ENCODE results near the gene SLC8A1.

Gene SLC8A1

DNA sequence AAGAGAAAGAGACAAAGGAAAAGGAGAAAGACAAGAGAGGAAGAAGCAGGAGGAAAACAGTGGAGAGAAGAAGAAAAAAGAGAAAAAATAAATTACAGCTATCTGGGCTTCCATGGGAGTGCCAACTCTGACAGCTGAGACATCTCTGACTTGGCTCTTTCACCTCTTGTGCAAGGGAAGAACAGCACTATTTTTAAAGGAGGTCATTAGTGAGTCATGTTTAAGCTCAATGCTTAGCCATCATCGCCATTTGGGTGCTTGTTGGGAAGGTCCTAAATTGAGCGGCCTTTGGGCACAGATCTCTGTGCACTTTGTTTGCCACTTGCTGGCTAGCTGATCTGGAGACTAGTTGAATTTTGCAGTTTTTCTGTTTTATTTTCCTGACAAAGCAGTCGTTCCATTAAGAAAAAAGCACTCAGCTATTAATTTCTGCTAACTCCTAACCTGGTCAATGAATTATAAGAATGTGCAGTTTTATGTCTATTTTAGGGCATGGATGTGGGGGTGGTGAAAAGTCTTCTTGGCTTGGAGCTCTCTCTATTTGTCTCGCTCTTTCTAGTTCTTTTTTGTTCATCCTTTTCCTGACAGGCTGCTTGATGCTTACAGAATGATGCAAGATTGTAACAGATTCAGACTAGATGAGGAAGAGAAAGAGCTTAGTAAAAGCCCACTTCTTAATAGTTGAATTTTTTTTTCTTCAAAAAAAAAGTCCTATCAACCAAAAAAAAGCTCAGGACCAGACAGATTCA is 231.5 kb downstream of the SLC8A1 start:
- no peak for DNase-seq

DNA sequence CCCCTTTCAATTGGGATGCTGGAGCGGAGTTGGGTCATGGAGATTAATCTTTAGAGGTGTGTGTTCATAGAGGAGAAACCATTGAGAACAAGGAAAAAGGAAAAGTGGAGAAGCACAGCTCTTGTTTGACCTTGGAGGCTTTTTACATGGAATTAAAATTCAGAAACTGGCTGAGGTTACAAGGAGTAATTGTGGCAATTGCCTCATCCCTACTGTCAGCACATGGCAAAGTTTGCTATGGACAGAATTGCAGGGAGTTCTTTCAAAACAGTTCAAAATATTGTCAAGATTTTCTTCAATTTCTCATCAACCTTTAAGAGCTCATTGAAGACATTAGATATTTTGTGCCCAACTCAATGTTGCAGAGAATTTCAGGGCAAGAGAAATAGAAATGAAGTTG is 232.7 kb downstream of the SLC8A1 start:
- DNase-seq: no peak

DNA sequence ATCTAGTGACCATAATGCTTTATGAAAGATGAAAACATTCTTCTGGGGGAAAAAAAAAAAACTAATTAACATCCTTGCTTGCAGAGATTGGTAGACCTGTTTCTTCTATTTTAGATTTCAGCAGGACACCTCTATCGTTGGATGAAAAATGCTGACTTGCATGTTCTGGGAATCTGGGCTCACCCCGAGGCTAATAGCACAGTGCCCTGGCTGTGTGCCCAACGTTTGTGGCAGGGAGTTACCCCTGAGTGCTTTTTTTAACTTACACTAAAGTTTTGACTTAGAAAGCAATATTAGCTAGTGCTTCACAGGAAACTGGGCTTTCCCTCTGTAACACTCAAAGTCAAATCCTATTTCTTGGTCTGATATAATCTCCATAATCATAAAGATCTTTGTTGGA is 233.2 kb downstream of the SLC8A1 start:
- no peak for DNase-seq

DNA sequence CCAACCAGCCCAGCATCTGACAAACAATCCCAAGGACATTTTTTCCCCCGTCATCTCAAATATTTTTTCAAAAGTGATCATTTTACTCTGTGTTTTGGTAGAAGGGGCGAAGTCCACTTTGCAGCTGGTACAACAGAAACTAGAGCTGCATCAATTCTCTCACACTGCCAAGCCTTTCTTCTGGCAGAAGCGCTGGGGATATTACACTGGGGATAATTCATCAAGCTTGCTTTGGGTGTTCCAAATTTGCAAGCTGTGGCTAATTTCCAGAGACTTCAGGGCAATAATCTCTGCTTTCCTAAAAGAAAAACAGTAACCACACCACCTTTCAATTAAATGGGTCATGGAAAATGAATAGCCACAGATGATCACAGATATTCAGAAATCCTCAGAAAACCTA is 238.3 kb downstream of the SLC8A1 start:
- no peak for DNase-seq

DNA sequence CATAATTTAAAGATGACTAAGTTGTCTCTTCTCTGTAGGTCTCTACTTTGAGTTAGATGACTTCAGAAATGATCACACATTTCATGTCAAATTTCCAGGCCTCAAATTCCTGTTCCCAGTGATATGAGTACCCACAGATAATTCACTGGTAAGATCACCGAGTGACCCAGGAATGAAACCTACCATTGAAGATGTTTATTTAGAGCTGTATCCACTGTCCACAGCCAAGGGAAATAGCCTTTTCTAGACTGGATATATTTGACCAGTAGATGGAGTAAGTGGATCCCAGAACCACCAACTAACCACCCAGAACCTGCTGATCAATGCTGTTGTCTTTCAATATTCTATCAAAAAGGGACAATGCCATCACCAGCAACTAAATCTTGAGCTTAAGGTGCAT is 238.8 kb downstream of the SLC8A1 start:
- DNase-seq: no peak

DNA sequence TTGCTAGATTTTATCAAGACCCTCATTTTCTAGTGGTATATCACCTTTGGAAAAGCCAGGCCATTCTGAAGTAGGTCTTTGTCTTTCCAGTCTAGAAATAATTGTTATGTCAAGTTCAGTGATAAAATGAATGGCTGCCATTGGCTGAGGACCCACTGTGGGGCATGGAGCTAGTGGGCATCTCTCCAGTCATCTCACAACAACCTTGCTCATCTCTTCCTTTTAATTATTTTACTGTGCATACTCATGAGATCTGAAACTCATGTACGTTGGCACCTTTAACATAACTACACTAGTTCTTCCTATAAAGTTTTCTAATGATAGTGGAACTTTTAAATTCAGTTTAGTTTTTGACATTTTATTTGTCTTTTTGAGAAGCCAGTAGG is 240.9 kb downstream of the SLC8A1 start:
- DNase-seq: no peak

DNA sequence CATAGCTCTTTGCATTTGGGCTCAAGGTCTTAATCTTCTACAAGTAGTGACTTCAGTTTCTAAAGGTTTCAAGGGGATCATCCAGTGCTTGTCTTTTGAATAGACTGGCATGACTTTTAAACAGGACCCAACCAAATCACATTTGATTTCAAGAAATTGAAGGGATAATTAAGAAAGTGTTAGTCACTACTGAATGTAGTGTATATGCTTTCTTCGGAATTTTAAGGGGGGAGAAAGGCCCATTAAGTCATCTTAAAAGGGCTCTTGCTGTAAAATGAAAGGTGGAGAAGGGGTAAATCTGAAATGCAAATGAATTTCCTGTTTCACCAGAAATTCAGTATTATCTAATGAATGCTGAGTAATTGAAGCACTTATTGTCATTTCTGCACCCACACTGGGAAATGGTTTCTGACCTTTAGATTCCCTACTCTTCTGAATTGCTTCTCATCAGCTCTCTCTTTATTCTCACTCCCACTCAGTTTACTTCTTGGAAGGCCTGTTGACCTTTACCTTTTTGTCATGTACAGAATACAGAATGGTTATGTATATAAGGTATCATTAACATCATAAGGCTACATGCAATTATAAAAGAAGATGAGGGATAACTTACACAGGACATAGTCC is 241.4 kb downstream of the SLC8A1 start:
- no peak for DNase-seq

DNA sequence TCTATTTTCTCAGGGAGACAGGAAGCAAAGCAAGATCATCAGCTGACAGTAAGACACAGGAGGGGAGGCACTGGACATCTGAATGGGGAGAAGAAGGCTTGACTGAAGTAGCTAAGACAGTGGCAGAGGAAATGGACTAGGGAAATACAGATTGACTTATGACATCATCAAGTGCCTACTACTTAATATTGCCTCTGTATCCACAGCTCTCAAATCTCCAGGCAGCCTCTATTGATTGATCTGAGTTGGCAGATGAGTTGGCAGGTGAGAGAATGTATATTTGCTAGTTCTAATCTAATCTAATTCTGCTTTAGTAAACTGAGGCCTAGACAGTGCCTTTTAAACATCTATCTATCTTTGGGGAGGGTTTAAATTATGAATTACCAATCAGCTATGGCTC is 242.1 kb downstream of the SLC8A1 start:
- no peak for DNase-seq

DNA sequence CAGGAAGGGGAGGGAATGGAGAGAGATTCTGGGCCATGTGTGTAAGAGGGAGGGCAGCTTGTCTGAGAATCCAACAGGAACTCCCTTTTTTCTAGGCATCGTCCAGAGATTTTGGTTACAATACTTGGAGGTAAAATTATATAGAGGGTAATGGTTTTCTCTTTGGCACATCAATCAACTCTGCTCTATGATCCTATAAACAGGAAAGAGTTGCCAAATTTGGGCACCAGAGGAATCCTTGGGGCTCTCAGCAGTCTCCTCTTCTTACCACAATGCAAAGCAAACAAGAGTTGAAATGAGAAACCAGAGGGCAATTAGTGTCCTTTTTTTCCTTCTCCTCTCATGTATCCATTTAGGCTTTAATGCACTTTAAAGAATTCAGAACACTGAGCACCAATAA is 243.4 kb downstream of the SLC8A1 start:
- no peak for DNase-seq

DNA sequence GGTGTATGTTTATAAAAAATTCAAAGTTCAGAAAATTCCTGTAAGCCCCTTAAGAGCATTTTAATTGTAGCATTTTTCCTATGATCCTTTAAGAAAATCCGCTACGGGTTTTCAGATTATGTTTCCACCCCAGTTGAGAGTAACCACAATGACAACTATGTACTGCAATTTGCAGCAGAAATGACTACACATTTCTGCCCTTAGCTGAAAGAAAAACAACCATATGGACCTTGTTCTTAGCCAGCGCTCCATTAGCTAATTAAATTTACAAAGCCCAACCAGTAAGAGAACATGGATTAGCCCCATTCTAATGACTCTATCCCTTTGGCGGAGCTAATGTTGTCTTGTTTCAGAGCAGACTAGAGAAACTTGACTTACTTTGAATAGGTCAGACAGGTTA is 247.6 kb downstream of the SLC8A1 start:
- no peak for DNase-seq

DNA sequence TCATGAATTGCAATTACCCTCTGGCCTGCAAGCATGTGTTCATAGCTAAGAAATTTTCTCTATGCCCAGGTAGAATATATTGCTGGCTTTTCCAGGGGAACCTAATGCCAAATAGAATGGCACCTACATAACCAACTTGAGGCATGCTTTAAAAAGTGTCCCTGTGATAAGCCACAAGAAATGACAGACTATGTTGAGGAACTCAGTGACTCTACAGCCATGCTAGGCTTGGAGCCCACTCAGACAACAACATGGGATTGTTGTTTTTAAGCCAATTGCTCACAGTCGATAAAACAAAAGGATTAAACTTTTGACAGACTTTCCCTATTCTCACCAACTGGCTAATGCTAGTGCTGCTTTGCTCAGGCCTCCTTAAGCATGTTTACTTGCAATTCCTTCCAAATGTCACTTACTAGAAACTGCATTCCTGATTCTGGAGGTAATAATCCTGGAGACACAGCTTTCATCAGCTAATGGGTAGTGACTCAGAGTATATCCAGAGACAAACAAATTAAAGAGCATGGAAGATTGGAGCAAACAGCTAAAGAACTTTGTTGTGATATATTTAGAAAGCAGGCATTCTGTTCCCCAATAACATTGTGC is 249.0 kb downstream of the SLC8A1 start:
- DNase-seq: no peak

DNA sequence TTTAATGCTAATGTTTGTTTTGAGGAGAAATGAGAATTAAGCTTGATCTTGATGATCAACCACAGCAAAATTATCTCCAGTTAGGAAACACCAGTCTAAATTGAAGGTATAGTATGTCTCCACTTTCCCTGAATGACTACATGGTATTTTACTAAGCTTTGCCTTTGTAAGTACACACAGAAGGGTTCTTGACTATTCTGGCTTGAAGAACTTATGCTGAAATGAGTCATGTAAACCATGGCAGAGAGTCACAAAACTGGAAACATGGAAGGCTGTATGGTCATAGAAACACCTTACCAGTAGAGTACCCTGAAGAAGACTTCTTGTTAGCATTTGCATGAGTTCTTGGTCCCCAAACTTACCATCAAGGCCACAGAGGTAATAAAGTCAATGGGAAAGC is 250.5 kb downstream of the SLC8A1 start:
- no peak for DNase-seq

DNA sequence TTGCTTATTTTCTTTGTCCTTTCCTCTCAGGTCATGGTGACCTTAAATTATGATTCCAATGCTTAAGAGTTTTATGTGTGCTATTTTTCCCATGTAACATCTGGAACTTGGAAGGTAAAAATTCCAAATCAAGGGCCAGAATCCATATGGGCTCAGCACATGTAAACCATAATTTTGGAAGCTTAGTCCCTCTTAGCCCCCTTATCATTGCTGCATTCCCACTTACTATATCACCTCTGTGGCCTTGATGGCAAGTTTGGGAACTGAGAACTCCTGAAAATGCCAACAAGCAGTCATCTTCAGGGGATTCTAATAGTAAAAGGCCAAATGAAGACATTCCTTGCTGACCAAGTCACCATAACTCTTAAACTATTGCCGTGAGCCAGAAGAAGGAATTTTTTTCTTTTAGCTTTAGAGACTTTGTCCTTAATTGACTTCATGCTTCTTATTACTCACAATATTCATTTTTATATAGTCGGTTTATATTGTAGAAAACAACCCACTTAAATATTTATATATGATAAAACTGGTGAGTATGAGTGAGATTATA is 251.4 kb downstream of the SLC8A1 start:
- no peak for DNase-seq

DNA sequence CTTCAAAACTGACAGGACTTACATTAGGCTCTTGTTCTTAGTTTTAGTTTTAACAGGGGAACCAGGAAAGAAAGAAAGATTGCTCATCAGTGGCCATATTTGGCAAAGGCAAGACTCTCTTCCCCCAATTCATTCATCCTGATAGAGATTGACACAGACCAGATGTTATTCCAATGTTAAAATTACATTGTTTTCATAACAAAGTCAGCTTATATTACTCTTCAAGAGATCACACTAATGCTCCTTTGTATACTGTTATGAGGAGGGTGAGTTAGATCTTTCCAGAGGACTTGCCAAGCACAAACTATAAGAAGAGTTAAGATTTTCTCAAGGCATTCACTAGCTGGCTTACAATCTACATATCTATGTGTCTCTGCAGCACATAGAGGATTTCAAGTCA is 252.1 kb downstream of the SLC8A1 start:
- DNase-seq: no peak

DNA sequence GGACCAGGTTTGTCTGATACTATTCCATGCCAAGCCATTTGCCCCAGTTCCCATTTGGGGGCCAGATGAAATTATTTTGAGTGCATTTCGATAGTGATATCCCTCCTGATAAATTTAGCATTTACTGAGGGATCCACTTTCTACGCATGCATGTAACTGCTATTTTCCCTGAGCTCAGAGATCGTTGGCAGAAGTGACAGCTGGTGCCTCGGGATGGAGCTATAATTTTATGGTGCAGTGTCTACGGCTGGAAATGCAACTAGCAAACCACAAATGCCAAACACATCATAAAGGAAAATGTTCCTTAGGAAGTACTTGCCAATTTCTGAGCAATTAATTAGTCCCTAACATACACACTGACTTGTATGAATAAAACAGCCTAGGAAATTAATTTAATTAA is 254.8 kb downstream of the SLC8A1 start:
- DNase-seq: no peak

DNA sequence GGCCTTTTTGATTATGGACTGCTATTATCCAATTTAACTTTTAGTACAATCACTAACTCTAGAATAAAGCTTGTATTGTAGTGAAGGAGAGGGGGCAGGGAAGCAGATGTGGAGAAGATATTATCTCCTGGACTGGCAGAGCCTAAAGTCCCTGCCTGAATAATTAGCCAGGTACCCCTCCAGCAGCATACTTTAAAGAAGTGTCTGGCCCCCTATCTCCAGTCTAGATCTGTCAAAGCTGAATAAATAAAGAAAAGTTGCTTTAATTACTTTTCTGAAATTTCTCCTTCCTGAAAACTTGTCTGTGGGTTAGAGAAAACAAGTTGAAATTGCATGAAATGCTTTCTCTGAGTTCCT is 258.2 kb downstream of the SLC8A1 start:
- DNase-seq: no peak

DNA sequence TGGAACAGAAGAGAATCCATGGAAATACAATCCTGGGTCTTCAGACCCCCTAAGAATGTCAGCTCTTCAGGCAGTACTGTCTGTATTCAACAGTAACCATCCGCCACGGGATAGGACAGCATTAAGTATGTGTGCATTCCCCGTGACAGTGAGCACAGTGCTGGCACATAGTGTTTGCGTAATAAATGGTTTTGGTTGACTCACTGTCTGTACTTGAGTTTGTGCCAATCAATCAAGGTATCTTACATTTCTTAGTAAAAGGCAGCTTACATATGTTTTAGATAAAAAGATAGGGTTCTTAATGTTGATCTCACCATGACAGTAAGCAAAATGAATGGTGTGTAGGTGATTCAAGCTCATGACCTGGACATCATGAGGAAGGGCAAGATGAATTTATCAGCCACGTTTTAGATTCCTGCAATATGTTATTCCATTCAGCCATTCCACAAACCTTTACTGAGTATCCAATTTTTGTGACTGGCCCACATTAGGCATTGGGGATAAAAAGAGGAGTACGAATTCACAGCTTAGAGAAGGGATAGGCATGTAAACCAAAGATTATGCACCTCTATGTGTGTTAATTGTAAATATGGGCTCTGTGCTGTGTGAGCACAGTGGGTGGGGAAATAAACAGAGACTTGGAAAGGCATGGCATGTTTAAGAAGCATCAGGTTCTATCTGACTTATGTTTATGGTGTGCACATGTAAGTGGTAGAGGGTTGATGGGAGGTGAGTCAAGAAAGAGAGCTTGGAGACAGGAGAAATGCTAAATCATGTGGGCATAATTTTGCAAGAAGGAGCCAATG is 258.8 kb downstream of the SLC8A1 start:
- DNase-seq: no peak

DNA sequence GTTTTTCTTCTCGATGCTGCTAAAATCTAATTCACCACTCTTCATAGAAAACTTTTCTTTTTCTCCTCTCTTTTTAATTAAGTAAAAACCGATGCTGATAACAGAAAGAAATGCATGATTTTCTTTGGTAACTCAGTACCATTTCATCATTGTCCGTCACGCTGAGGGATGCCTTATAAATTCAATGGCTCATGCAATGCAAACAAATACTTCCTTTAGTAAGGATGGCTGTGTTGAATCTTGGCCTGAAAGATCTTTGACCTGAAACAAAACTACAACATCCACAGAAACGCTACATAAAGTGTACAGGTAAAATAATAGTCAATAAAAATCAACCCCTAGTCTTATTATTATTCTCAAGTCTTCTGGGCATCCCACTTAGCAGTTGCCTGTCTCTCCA is 261.4 kb downstream of the SLC8A1 start:
- no peak for DNase-seq

DNA sequence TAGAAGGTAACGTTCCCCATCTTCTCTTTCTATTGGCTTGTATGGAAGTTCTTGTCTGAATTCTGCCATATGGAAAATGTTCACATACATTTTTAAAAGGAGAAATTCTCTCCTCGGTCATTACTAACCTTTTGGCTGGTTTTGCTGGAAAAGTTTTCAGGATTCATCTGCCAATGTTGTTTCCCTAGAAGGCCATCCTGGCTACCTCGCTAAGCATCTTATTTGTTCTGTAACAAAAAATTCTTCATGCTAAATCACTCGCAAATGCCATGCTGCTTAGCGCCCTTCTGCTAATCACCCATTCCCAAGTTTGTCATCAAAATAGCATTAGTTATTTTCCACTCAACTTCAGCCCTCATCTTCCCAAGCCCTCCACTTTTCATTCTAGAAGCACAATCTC is 262.0 kb downstream of the SLC8A1 start:
- no peak for DNase-seq

DNA sequence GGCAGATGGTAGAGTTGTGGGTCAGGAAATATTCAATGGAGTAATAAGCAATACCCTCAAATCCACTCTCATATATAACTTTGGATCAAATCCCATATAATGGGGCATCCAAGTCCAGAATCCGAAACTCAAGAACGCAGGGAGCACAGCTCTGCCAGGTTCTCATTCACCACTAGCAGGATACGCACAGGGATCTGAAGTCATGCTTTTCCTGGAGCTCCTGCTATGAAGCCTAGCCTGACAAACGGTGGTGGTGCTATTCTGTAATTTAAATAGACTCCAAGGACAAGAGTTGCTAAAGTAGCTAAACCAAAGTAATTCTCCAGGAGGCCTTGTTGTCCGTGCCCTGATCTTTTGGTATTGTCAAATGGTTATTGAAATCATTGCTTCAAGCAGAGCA is 264.8 kb downstream of the SLC8A1 start:
- DNase-seq: no peak

DNA sequence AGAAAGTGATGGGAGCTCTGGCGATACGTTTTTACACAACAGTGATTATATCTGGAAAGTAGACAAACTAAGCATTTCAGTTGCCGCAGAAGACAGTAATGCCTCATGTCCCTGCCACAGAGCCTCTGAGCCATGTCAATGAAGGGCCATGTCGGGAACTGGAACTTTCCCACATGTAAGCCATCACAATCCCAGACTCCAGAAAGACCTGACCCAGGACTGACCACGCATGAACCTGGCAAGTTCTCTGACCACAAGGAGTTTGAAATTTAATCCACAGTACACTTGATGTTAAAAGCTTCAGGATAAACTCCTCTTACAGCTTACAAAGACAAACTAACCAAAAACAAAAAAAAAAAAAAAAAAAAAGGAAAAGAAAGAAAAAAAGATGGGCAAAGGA is 267.3 kb downstream of the SLC8A1 start:
- DNase-seq: no peak

DNA sequence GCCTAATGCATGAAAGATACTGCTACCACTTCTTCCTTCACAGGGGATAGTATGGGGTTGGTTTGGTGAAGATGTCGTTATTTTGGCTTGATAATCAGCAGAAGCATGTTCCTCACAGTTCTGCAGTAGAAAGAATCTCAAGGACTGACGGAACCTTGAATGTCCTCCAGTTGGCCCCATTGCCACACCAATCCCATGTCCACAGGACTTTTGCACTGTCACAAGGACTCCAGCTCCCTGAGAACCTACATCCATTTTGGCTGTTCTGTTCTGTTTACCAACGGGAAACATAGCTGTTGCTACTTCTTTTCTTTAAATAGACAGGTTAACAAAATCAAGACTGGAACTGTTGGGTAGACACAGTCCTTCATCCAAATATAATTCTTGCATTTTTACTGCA is 270.0 kb downstream of the SLC8A1 start:
- DNase-seq: no peak

DNA sequence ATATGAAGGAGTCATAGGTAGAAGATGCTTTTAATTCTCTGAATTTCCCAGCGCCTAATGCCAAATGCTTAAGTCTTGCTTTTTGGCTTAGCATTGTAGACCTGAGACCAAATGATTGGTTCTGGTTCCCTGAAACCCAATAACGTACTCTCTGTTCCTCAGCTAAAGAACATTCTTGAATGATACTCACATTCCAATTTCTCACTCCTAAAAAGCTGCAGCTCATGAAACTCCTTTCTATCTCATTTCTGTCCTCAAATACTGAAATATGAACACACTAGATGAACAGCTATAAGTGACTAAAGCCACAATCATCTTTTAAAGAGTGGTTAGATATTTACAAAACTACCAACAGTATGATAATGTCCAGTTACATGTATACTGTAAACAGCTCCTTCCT is 272.1 kb downstream of the SLC8A1 start:
- no peak for DNase-seq

DNA sequence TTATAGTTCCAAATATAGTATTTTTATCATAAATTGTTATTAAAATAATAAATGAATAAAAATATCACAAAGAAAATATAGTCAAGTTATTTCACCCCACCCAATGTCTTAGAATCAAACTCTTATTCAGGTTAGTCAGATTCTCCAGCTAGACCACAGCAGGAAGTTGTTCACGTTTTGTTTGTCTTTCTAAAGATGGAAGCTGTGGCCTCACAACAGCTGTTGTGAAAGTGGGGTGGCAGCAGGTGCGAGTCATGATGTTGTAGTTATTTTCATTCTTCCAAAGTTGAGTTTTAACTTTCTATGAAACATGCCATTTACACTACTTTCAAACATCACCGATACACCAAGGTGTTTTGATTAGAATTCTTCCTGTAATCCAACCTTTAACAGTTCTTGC is 272.9 kb downstream of the SLC8A1 start:
- DNase-seq: no peak
